ENCODE data around the gene ARHGEF6.
A peak's percentile ranks its signal among the peaks of the same experiment; 100 is the strongest.
"Not testable (repeated sequence)": the region's sequence is repeated elsewhere in the genome, so short reads cannot be mapped to it uniquely, and the experiment has no call there.

Gene ARHGEF6

DNA sequence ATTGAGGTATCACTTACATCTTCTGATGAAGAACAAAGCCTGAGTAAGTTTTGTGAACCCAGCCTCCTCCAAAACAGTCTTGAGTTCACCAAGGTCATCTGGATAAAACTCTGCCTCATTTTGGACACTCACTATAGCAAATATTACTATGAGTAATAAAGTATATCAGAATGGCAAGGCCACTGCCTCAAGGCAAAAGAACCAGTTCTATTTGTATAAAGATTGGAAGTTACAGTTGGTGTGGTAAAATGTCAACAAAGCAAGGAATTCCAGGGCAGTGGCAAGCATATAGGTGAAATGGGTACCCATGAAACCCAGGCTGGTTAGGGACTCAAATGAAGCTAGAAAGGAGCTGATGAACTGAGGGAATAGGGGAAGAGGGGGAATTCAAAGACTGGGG, 2.4 kb upstream of the ARHGEF6 start:
- DNase-seq = no peak

DNA sequence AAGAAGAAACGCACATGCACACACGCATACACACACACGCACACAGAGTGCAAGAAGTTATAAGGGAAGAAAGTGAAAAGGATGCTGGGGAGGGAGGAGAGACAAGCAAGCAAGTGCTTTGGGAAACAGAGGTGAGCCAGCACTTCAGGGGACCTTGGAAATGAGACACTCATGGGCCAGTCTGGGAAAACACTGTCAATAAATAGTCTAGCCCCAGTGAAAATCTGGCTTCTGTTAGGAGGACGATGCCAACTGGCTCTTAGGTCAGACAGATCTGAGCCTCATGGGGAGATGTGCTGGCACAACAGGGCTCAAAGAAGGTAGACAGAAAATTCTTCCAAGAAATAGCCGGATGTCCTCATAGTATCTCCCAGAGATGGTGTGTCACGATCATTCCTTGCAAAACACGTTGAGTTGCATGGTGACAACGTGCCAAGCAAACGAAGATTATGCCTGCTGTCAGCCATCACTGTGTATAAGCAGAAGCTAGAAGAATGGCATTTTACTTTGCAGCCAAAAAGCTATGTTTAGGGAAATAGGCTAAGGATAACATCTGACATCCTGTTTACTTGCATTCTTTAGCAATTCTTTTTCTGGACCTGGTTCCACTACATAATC, 557 bp upstream of the ARHGEF6 start:
- DNase-seq = no peak

DNA sequence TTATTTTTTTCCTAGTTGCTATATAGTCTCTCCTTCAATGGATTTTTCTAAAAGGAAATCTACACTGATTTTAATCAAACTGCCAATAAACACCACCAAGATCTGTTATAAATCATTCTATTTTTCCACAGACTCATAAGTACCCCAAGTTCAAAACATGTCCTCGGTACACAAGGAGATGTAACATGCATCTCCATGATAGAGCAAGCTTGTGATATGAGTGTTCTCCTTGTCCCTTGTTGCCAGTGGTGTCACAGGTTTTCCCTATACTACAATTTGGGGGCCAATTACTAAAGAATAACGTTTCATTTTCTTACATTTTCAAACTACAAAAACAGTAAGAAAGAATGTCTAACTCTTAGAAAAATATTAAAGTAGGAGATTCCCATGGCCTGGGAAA, 491 bp downstream of the ARHGEF6 start:
- DNase-seq = no peak

DNA sequence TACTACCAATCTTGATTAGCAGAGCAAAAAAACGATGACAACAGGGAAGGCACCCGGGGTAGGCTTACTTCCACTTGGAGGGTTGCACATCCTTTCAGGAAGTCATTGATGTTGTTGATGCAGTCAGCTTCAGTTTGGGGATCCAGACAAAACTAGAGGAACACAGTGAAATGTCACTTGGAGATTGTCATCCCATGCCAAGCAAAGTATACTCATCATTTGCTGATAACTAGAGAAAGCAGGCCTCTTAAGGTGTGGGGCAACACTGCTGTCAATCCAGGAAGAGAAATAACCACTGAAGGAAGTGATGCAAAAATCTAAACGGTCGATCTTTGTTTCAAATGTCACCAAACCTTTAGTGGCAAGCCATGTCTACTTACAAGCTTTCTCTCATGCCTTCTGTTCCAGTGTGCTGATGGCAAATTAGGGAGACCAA, 1.4 kb downstream of the ARHGEF6 start:
- DNase-seq = no peak

DNA sequence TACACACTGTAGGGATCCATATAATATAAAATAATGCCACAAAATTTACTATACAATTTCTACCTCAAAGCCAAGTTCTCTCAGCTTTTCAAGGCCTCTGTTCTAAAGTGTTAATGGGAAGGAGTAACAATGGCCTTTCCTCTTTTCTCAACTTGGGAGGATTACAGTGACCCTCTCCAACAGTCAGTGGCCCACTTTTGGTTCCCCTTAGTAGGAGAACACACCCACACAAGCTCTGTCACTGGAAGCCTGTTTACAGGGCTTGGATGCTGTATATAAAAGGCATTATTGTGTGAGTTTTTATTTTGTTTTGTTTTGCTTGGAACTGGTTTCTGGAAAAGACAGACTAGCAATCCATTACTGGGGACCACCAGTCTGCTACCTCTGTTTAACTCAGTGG, 1.8 kb downstream of the ARHGEF6 start:
- DNase-seq = no peak

DNA sequence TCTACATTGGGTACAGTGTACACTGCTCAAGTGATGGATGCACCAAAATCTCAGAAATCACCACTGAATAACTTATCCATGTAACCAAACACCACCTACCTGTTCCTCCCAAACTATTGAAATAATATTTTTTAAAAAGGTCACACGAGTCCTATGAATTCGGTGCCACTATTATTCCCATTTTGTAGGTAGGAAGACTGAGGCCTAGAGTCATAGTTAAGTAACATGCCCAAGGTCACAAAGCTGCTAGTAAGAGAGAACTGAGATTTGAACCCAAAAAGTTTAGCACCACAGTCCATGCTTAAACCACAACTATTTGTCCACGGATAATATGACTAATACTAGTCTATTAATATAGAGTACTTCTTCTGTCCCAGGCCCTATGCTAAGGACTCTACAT, 2.7 kb downstream of the ARHGEF6 start:
- DNase-seq = no peak

DNA sequence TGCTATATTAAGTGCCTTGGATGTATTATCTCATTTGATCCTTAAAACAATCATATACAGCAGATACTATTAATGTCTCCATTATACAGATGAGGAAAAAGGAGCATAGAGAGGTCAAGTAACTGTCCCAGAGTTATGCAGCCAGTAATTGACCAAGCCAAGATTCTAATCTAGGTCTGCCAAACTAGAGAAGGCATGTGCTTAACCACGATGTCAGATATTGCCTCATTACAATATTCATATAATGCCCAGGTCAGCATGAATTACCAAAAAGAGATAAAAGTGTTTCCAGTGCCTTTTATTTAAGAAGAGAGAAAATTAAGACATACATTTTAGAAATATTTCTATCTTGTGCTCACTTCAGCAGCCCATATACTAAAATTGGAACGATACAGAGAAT, 7.1 kb downstream of the ARHGEF6 start:
- DNase-seq = no peak

DNA sequence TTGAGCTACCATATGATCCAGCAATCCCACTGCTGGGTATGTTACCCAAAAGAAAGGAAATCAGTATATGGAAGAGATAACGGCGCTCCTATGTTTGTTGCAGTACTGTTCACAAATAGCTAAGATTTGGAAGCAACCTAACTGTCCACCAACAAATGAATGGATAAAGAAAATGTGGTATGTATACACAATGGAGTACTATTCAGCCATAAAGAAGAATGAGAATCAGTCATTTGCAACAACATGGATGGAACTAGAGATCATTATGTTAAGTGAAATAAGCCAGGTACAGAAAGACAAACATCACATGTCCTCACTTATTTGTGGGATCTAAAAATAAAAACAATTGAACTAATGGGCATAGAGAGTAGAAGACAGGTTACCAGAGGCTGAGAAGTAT, 8.9 kb downstream of the ARHGEF6 start:
- not testable (repeated sequence) for DNase-seq

DNA sequence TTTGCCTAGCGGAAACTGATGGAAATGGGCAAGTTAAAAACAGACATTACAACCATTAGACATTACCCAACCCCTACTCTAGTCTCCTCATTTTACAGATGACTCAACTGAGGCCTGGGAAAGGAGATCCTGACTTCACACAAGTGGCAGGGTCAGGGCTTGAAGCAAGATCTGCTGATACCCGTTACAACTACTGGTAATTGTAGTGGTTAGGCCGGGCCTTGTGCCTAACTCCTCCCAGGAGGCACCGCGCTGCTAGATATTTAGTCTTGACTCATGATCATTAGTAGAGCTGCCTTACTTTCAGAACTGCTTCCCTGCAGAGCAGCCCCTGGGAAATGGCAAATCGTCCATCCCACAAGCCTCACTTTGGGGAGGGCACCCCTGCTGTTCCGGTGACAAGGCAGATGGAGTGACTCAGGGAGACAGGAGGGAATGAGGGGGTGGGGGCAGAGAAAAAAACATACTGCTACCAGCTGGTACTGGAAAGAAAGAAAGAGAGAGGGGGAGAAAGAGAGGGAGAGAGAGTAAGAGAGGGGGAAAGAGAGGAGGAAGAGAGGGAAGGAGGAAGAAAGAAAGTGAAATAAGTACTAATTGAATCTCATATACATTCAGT, 12.2 kb downstream of the ARHGEF6 start:
- peak; percentile 83 for DNase-seq

DNA sequence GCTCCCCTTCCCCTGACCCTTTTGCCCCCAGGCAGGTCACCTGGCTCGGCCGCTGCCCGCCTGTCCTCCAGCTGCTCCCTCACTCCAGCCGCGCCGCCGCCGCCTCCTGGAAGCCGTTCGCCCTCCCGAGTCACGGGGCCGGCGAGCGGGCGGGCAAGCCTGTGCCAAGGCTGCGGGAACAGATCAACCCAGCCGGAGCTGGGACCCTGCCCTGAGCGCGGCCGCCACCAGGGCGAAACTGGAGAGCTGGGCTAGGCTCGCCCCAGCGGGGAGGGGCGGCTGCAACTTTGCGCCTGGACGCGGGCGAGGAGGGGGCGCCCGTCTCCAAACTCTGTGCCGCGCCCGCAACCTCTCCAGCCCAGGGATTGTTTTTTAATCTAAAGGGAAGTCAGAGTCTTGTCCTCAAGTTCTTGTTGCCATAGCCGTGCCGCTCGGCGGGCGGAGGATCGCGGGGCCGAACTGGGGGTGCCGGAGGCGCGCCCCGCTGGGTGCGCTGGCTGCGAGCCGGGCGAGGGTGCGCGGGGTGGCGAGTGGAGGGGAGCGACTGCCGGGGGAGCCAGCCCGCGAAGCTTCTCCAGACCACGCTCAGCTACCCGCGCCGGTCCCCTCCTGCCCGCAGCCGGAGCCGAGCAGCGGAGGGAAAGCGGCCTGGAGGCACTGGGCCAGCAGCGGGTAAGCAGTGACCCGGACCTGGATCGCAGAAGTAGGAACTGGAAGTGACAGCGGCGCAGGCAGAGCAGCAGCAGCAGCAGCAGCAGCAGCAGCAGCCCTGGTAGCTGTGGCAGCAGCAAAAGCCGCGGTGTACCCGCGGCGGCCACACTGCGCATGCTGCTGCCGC, 13.4 kb downstream of the ARHGEF6 start:
- DNase-seq = peak; percentile 30

DNA sequence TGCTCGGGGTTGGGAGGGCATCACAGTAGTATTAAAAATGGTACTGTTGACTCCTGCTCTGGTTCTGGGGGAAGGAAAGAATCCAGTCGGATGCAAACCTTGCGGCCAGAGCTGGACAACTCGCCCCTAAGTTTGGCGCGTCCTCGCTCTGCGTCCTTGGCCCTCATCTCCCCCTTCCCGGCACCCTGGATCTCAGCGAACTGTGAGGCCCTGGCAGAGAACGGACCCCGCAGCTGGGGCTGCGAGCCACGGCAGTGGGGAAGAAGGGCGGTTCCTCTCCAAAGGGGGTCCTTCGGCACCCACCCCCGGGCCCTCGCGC, 14.0 kb downstream of the ARHGEF6 start:
- DNase-seq = no peak

DNA sequence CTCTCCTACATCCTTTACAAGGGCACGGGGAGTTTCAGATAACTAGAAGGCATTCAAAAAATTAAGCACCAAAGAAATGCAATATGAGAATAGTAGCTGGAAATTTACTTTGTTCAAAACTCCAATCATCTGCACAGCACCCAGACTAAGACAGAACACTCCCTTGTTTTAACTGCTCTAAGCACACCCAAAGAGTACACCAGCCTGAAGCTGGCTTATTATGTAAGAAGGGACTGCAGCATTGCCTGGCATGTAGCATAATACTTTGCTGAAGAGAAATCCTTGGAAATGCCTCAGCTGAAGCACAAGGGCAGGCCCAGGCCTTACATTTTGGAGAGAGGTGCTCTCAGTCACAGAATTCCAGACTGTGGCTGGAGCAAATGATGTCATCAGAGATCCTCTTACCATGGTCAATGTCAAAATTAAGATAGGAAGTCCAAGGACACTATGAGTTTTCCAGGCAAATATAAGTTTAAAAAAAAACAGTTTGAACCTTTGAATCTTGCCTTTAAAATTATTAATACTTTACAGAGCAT, 14.8 kb downstream of the ARHGEF6 start:
- DNase-seq = no peak

DNA sequence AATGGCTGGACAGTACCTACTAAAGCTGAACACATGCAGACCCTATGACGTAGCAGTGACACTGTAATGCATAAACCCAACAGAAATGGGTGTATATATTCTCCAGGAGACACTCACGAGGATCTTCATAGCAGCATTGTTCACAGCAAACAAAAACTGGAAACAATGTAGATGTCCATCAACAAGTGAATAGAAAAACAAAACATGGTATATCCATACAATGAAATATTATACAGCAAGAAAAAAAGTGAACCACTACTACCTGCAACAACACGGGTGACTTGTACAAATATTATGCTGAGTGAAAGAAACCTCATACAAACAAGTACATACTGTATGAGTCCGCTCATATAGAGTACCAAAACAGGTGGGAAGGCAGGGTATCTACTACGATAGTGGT, 16.5 kb downstream of the ARHGEF6 start:
- DNase-seq = no peak

DNA sequence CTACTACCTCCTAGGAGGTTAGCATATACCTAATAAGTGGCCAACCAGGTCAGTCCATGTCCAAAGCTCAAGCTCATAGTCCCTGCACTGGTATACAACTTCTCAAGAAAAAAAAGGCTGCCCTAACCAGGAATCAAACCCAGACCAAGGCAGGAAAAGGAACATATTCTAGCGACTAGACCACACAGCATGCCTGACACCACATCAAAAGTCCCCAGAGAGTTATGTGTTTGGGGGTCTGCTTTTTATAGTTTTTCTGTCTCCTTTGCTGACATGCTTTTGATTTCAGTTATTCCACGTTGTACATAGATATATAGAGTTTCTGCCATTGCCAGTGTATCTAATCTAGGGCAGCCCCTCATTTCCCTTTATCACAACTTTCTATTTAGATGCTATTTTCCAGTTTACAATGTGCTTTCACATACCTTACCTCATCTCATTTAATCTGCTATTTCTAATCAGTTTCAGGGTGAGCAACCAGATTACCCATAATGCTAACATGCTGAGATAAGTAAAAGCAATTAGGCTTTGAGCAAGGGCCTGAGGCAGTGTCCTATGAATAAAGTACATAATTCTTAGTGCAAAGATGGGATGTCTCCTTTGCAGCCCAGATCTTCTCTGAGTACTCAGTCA, 17.8 kb downstream of the ARHGEF6 start:
- no peak for DNase-seq

DNA sequence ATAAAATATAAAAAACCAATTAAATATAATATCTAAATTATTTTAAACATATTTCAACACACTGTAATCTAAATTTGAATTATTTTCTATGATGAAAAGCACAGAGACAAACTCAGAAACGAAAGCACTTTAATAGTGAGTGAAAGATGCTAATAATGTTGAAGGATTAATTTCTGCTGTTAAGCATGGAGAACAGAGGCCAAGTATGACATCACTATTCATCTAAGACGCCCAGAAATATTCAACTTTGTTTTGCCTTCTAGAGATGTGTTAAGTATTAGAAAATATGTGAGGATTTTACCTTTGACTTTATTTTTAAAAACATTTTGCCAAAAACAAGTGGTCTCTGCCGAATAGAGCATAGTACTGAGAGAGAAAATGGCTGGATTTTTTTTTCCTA, 19.3 kb downstream of the ARHGEF6 start:
- DNase-seq = no peak

DNA sequence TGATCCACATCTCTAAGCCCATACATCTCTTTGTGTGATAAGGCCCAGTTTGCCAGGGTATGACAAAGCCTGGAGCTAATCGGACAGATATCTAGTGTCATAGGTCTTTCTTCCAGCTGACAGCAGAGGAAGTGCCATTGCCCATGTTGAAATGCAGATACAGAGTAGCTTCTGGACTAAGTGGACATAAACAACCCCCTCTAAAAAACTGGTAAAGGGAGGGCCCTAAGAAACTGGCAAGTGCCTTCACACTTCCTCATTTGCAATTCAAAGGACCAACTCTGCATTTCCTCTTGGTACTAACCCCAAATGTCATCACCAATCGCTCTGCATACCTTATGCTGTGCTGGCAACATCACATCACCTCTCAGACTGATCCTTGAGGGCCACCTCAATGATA, 20.8 kb downstream of the ARHGEF6 start:
- DNase-seq = no peak

DNA sequence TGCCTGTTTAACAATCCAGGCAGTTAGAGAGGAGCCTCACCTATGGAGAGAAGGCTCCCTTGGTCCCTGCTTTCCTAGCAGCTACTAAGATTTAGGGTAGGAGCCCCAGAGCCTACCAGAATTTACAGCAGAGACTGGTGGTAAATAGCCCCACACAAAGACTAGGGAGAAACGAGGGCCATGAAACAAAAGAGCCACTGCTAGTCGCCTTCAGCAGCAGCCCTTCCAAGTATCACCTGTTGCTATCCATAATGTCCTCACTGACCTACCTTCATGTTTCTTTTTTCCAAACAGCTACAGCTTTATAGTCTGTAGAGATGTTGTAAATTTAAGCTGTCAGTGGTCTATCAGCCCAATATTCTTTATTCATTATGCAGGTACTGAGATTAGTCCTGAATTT, 25.3 kb downstream of the ARHGEF6 start:
- DNase-seq = no peak

DNA sequence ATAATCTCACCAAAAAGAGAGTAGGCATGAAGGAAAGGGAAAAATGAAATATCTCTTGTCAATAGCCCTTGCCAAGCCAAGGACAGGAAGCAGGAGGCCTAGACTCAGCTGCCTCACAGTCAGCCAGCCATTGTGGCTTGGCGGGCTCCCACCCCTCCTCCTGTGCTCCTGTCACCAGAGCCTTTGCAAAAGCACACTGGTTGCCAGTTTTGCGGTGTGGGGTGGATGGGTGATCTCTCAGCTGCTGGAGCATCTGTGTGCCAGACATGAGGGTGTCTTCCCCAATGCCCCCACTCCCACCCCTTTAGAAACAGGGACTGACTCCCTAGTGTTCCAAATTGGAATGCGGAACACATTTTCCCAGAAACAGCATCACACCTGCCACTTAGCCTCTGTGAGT, 26.1 kb downstream of the ARHGEF6 start:
- no peak for DNase-seq

DNA sequence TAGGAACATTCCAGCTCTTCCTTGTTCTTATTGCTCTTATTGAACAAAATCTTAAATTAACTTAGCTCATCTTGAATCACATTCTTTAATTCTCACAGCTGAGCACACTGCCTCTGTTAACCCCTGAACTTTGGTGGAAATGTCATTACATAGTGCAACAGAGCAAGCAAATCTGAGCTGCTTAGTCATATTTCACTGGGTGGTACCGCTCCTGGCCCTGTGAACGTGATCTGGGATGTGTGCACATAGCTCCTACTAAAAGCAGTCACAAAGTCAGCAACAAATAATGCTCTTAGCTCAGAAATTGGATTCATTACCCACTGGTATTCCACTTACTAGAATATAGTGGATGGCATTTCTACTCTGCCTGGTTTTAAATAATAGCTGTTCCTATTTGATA, 27.9 kb downstream of the ARHGEF6 start:
- DNase-seq = no peak

DNA sequence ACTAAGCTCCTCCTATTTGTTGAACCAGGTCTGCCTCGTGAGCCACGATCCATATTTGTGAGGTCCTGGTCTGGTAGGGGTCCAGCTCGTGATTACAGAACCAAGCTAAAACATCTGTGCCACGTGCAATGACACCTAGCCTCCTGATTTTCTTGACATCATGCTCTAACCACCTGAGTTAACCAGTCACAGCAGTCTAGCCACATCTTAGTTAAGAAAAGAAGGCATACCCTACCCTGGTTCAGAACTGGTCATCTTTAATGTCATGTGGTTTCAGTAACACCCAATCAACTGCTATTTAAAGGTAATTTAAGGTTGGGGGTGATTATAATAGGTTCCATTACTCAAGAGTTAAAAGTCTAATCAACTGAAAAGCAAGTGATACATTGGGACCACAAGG, 28.4 kb downstream of the ARHGEF6 start:
- DNase-seq = no peak

DNA sequence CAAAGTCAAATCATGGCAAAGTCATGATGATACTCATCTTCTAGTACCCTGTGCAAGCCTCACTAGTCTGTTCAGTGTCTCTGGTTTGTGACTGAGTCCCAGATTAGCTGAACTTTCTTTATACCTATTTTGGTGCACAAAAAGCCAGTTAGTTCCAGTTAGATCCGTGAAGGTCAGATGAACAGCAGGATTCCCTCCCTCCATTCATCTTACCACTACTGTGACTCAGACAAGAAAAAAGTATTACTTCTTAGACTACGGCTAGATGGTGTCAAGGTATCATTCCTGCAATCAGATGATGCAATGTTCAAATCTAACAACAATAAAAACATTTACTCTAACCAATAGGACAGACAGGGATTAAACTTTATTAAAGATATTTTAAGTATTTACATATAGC, 30.4 kb downstream of the ARHGEF6 start:
- DNase-seq = no peak

DNA sequence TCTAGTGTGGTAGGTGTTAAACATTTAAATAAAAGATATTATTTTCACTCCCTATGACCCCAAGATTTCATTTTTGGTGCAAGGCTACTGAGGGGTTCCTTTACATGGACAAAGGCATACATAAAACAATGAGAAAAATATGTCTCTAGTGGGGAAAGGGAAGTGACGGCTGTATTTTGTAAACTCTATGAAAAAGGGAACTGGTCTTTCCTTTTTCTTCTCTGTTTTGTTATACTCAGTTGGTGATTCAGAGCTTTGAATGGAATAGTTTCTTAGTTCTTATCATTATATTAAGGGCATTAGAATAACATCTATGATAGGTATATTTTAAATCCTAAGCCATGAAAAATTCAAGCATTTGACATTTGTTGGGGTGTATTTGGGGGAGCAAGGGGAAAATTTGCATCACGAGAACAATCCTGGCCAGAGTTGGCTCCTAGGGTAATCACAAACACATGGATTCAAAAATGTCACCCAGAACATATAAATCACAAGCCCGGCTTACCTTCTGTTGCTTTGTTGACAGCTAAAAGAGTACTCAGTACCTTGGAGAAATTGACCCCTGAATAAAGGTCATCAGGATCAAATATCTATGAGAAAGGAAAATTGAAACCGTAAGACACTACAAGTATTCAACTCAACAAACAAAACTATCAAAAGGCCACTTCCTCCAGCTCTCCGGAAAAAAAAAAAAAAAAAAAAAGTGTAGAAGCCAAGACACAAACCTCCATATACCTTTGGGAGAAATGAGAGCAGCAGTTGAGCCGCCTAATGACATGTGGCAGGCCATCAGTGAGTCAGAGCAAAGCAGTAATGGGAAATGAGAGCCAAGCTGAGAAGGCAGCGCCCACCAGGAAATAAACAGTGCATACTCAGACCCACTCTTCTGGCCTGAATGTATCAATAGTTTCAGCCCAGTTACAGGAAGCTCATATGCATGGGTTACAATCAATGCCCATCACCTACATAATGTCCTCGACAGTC, 33.4 kb downstream of the ARHGEF6 start:
- DNase-seq = no peak
